Mucosa of descending colon (tissue), 3 donors: Measurements from ENCODE around the gene PDAP1. TPM values are rescaled to one million over a fixed set of nuclear protein-coding genes. Genes with fewer than 3 reads are reported as not detected.

ENCODE experiments used
- ATAC-seq: fragments of 200-7000 bp; cut with Tn5 transposase; one replicate; pipeline ENCODE4 v1.9.1; 2020; ENCODE audit warnings: mild to moderate bottlenecking, moderate library complexity
- DNase-seq, 3 donors: peaks; one replicate each; pipeline ENCODE4 v3.0.0-alpha.2; 2020
- H3K36me3 ChIP-seq: fragments of 200-600 bp; one replicate; pipeline ENCODE4 v1.8.0; 2021; ENCODE audit warnings: low read depth, mild to moderate bottlenecking
- H3K4me1 ChIP-seq: fragments of 200-600 bp; one replicate; pipeline ENCODE4 v1.8.0; 2021; ENCODE audit warnings: low read depth, mild to moderate bottlenecking
- H3K4me3 ChIP-seq: fragments of 200-600 bp; one replicate; pipeline ENCODE4 v1.8.0; 2021; ENCODE audit warnings: mild to moderate bottlenecking
- H3K9me3 ChIP-seq: fragments of 200-600 bp; one replicate; pipeline ENCODE4 v1.8.0; 2021; ENCODE audit warnings: mild to moderate bottlenecking
- CTCF ChIP-seq: fragments of 200-600 bp; IDR thresholded peaks from one replicate; pipeline ENCODE4 v1.8.0; 2022; ENCODE audit warnings: antibody characterized with exemption, mild to moderate bottlenecking
- intact Hi-C, 2 donors: fragments of 100-400 bp; cut with DNase I in 1 of 2; cut with micrococcal nuclease in 1 of 2; formaldehyde crosslinking; loops; one replicate each; pipeline versions ENCODE4 v1.11.0 to v1.11.1; 2022; cut with DNase I, micrococcal nuclease
- total RNA-seq, 3 donors: library from RNA; stranded (reverse); fragmentation: NEBNext Ultra II Directional in 2 of 3; extraction: Animal tissue kit (Norgen Biotek cat#: 25700) in 2 of 3; gene quantifications; one replicate each; pipeline versions ENCODE4 v1.2.1 to v1.2.4, GENCODE V29; 2021 to 2023
- donor health status: DM: no; HTN: no; CAD: no; lungs with moderate emphysema.
- donor health status: DM: no; HTN: no; CAD: no.
- donor health status: DM: no; HTN: yes; CAD: no.

Gene PDAP1
- total RNA-seq, 3 donors from 2014 or later, result 72.8 to 90.9 (median 90.7) TPM

DNA sequence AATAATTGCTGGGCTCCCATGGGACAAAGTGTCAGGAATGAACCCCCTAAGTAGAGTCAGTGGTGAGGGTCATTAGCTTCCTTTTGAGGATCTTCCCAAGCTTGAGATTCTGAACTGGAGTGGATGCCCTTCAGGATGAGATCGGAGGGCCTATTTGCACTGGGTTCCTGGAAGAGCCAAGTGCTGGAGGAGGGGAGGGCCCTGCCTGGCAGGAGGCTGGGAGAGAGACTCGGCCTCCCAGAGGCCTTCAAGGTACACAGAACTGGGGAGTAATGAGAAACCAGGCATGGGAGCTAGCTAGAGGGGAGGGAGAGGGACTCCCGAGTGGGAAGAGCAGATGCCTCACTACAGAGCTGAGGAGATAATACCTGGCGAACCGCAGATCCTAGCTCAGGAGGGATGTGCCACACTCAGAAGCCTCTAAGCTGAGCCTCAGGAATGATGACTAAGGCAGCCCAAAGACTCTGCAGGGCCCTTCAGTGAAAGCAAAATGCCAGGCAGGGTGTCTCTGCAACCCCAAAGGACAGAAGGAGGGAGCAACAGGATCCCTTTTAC lies 9.4 kb downstream of the PDAP1 start:
- peaks cover under 1% of the 10 kb centered on the region for H3K4me1 ChIP-seq
- no peak overlapping the region for H3K4me3 ChIP-seq
- no peak for TF ChIP-seq CTCF
- no peaks in the 10 kb centered on the region for H3K36me3 ChIP-seq
- no peaks in the 10 kb centered on the region for H3K9me3 ChIP-seq
- no peak for ATAC-seq
- no peak for DNase-seq
- intact Hi-C loops, result no loop called here

- DNase-seq (no peak), ATAC-seq (no peak)
- Histone ChIP-seq H3K9me3 (no peaks in the 10 kb centered on the region), H3K4me1 (peaks cover 13% of the 10 kb centered on the region), H3K4me3 (no peak overlapping the region), H3K36me3 (no peaks in the 10 kb centered on the region)
- intact Hi-C loops, result no loop called here
- no peak for TF ChIP-seq CTCF
Observed at GRCh38 chr7:99397297-99397983, 11.0 kb downstream of the PDAP1 start.

DNA sequence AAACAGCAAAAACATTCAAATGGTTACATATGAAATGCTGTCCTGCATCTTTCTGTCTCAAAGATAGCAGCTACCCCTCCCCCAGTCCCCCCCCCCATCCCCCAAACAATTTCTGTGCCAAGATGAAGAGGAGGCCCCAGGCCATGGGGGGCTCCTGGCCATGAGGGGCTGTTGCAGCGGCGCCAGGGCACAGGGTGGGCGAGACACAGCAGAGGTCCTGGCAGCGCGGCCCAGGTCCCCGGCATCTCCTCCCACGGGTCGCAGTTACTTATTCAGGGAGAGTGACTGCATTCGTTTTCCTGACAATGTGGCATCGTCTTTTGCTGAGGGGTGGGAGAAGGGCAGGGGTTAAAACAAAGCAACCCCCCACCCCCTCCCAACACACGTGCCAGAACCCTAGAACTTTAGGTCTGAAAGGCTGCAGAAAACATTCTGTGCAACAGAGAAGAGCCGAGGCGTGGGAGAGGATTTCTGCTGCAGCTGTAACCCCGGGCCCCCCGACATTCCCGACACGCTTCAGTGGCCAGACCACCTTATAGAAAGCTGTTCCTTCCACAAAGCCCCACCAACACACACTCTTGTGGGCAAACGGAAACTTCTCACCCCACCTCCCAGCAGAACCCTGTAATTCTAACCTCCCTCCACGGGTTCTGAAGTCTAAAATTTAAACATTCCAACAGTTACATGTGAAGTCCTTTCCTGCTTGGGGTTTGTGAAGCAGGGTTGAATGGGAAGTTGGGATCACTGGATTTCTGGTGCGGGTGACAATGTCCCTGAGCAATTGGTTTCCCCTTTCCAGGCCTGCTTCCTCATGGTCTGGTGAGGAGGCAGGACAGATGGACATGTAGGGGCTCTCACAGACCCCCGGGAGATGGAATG lies 11.7 kb downstream of the PDAP1 start:
- Histone ChIP-seq H3K36me3 (no peaks in the 10 kb centered on the region), H3K9me3 (no peaks in the 10 kb centered on the region), H3K4me1 (peaks cover 21% of the 10 kb centered on the region), H3K4me3 (no peak overlapping the region)
- no peak for TF ChIP-seq CTCF
- DNase-seq (no peak), ATAC-seq (no peak)
- intact Hi-C loops, result no loop called here

GRCh38 chr7:99395616-99396327 lies 12.6 kb downstream of the PDAP1 start:
- TF ChIP-seq CTCF, result no peak
- H3K36me3 ChIP-seq, result no peaks in the 10 kb centered on the region
- no peak for DNase-seq
- ATAC-seq, result no peak
- H3K4me1 ChIP-seq, result peaks cover 21% of the 10 kb centered on the region
- no peak overlapping the region for H3K4me3 ChIP-seq
- intact Hi-C loops, result no loop called here
- H3K9me3 ChIP-seq, result no peaks in the 10 kb centered on the region

DNA sequence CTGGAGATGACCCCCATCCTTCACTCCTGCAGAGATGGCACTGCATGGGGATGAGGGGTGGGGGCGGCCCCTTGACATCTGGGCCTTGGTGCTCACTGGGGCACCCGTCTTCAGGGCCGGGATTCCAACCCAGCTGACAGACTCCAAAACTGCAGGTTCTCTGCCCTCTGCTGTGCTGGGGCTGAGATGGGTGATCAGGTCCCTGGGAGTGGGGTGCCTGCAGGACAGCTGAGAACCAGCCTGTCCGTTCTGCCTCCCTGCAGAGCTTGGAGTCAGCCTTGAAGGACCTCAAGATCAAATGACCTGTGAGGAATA lies 14.3 kb downstream of the PDAP1 start:
- no peaks in the 10 kb centered on the region for H3K9me3 ChIP-seq
- no peak for TF ChIP-seq CTCF
- DNase-seq (no peak), ATAC-seq (no peak)
- H3K36me3 ChIP-seq, result no peaks in the 10 kb centered on the region
- no peak overlapping the region for H3K4me3 ChIP-seq
- intact Hi-C loops, result no loop called here
- peaks cover 21% of the 10 kb centered on the region for H3K4me1 ChIP-seq
